MCF 10A (cell line): ENCODE results near the gene PARL. TPM values are rescaled to one million over a fixed set of nuclear protein-coding genes. Genes with fewer than 3 reads are reported as not detected.

ENCODE experiments used
- BruUV-seq: library from RNA; stranded (reverse); fragments of 400-500 nt; replicated peaks from 2 replicates; lab custom pipeline; 2021; lab: Mats Ljungman, UMichigan
- CTCF ChIA-PET: fragments of 300-600 bp; sonication (Branson Sonifier 250); formaldehyde crosslinking; extraction: SDS; loops from one replicate; lab custom pipeline; 2021; ENCODE audit warnings: antibody characterized with exemption, inconsistent platforms; lab: Yijun Ruan, JAX
- POLR2A ChIA-PET: fragments of 300-600, 350-650 bp; sonication (Branson Sonifier 250); formaldehyde crosslinking; extraction: SDS; loops from one replicate; lab custom pipeline; 2020; ENCODE audit warnings: antibody characterized with exemption, inconsistent platforms; lab: Yijun Ruan, JAX
- DNase-seq: peaks from one replicate; pipeline ENCODE4 v3.0.0-alpha.2; 2018; ENCODE audit not compliant: unreplicated experiment
- H3K27ac Mint-ChIP-seq: one replicate; pipeline ENCODE4 v1.8.0; 2022; ENCODE audit warnings: mild to moderate bottlenecking, low read depth, mixed read lengths; ENCODE audit not compliant: unreplicated experiment
- H3K27me3 Mint-ChIP-seq: one replicate; pipeline ENCODE4 v1.8.0; 2022; ENCODE audit warnings: mixed read lengths; ENCODE audit not compliant: insufficient read depth, unreplicated experiment
- H3K36me3 Mint-ChIP-seq: one replicate; pipeline ENCODE4 v1.8.0; 2022; ENCODE audit warnings: mild to moderate bottlenecking, moderate library complexity, mixed read lengths; ENCODE audit not compliant: insufficient read depth, unreplicated experiment
- H3K4me1 Mint-ChIP-seq: one replicate; pipeline ENCODE4 v1.8.0; 2022; ENCODE audit warnings: mixed read lengths; ENCODE audit not compliant: insufficient read depth, unreplicated experiment
- H3K4me3 Mint-ChIP-seq: one replicate; pipeline ENCODE4 v1.8.0; 2022; ENCODE audit warnings: mild to moderate bottlenecking, moderate library complexity, mixed read lengths; ENCODE audit not compliant: unreplicated experiment
- H3K9me3 Mint-ChIP-seq: one replicate; pipeline ENCODE4 v1.8.0; 2022; ENCODE audit warnings: mixed read lengths; ENCODE audit not compliant: unreplicated experiment
- CTCF ChIP-seq: fragments of 200-600 bp; IDR thresholded peaks from one replicate; pipeline ENCODE4 v1.8.0; 2022; ENCODE audit warnings: antibody characterized with exemption, mild to moderate bottlenecking; ENCODE audit not compliant: unreplicated experiment
- intact Hi-C: fragments of 100-400 bp; cut with micrococcal nuclease; formaldehyde crosslinking; loops from 2 replicates; pipeline ENCODE4 v1.14.1; 2022
- total RNA-seq: library from RNA; stranded (reverse); gene quantifications from 2 replicates; pipeline ENCODE4 v1.2.3, GENCODE V29; 2022

The PARL gene
- total RNA-seq, 1 experiment from 2014 or later = 88.0 TPM

GRCh38 chr3:183911763-183912506, 27.3 kb upstream of the PARL start:
- Mint-ChIP-seq H3K27me3 (no peaks in the 10 kb centered on the region), H3K36me3 (no peaks in the 10 kb centered on the region), H3K4me1 (no peaks in the 10 kb centered on the region), H3K4me3 (no peak overlapping the region), H3K9me3 (no peaks in the 10 kb centered on the region), H3K27ac (no peak overlapping the region)
- BruUV-seq = no TSS peak
- DNase-seq = no peak
- TF ChIP-seq CTCF = no peak
- ChIA-PET CTCF (interaction anchor here (0.6 to 1.3 kb wide), 4 partner anchors 15 to 387 kb away, joined by 3 to 5 read pairs (median 4); no protein-coding TSS in a partner anchor), POLR2A (interaction anchor here (0.6 to 0.7 kb wide), 2 partner anchors 9 to 100 kb away, joined by 3 to 4 read pairs; no protein-coding TSS in a partner anchor)
- intact Hi-C loops = no loop called here

GRCh38 chr3:183911087-183911486, 26.4 kb upstream of the PARL start:
- H3K9me3 Mint-ChIP-seq = no peaks in the 10 kb centered on the region
- no peak overlapping the region for H3K27ac Mint-ChIP-seq
- H3K27me3 Mint-ChIP-seq = no peaks in the 10 kb centered on the region
- no TSS peak for BruUV-seq
- H3K4me1 Mint-ChIP-seq = no peaks in the 10 kb centered on the region
- no peak overlapping the region for H3K4me3 Mint-ChIP-seq
- intact Hi-C loops = no loop called here
- no peak for TF ChIP-seq CTCF
- no peak for DNase-seq
- ChIA-PET CTCF (interaction anchor here (0.9 kb wide), 1 partner anchor 16 kb away, joined by 5 read pairs; no protein-coding TSS in a partner anchor), POLR2A (interaction anchor here (0.6 kb wide), 2 partner anchors 26 to 164 kb away, joined by 3 read pairs; partner anchors contain the start of gene PARL)
- no peaks in the 10 kb centered on the region for H3K36me3 Mint-ChIP-seq

GRCh38 chr3:183909030-183909600, 24.4 kb upstream of the PARL start:
- Mint-ChIP-seq H3K36me3 (no peaks in the 10 kb centered on the region), H3K9me3 (no peaks in the 10 kb centered on the region), H3K27ac (no peak overlapping the region), H3K27me3 (no peaks in the 10 kb centered on the region), H3K4me1 (no peaks in the 10 kb centered on the region), H3K4me3 (no peak overlapping the region)
- ChIA-PET POLR2A (interaction anchor here (0.6 kb wide), 1 partner anchor 42 kb away, joined by 3 read pairs; no protein-coding TSS in a partner anchor), CTCF (no interaction called here)
- BruUV-seq = no TSS peak
- DNase-seq = no peak
- intact Hi-C loops = no loop called here
- no peak for TF ChIP-seq CTCF

- TF ChIP-seq CTCF = no peak
- CTCF ChIA-PET = interaction anchor here (1.5 kb wide), 2 partner anchors 10 to 12 kb away, joined by 7 read pairs; no protein-coding TSS in a partner anchor
- intact Hi-C loops = no loop called here
- POLR2A ChIA-PET = no interaction called here
- no peaks in the 10 kb centered on the region for H3K4me1 Mint-ChIP-seq
- no peak overlapping the region for H3K27ac Mint-ChIP-seq
- H3K9me3 Mint-ChIP-seq = no peaks in the 10 kb centered on the region
- H3K27me3 Mint-ChIP-seq = no peaks in the 10 kb centered on the region
- no peak overlapping the region for H3K4me3 Mint-ChIP-seq
- no TSS peak for BruUV-seq
- no peak for DNase-seq
- no peaks in the 10 kb centered on the region for H3K36me3 Mint-ChIP-seq
These were observed 23.2 kb upstream of the PARL start for GRCh38 chr3:183907911-183908331.
